ENCODE results near the gene C1QTNF9. TPM values are rescaled to one million over a fixed set of nuclear protein-coding genes. Genes with fewer than 3 reads are reported as not detected.

C1QTNF9 gene
- total RNA-seq, 1 experiment from 2014 or later = not detected

DNA sequence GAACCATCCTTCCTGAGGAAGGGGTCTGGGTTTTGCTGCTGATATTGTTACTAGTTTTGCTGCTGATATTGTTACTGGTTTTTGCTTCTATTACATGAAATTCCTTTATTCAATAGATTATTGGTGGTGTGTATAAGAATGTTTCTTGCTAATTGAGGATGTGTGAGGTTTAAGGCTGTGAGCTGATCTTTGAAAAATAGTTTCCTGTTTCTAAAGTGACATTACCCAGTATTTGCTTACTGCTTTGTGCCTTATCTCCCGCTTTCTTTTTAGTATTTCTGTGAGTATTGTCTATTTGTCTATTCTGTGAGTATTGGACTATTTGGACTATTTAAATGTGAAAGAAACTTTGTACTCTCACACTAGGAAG lies 38.2 kb upstream of the C1QTNF9 start:
- no peak for DNase-seq
- H3K9me2 ChIP-seq (replicated peaks; ENCODE audit: insufficient read depth, low read length) = no peaks in the 10 kb centered on the region
- no peaks in the 10 kb centered on the region for H3K79me2 ChIP-seq (ENCODE audit: low read length)
- no peaks in the 10 kb centered on the region for H3K36me3 ChIP-seq (ENCODE audit: insufficient read depth, low read length)
- no peak overlapping the region for H3K9ac ChIP-seq (ENCODE audit: low read length)
- no peak overlapping the region for H3K4me3 ChIP-seq (ENCODE audit: low read length)
- H3K4me1 ChIP-seq (ENCODE audit: low read length) = no peaks in the 10 kb centered on the region
- H3K9me3 ChIP-seq (ENCODE audit: low read length) = no peaks in the 10 kb centered on the region
- no peaks in the 10 kb centered on the region for H3K27me3 ChIP-seq (ENCODE audit: low read length)
- no peak overlapping the region for H3K27ac ChIP-seq (ENCODE audit: low read length)
- no peaks in the 10 kb centered on the region for H4K20me1 ChIP-seq (ENCODE audit: insufficient read depth, low read depth, low read length)
- no peak overlapping the region for H2AFZ ChIP-seq (ENCODE audit: low read length)
- H3K4me2 ChIP-seq (ENCODE audit: low read depth, low read length, poor library complexity, severe bottlenecking) = no peak overlapping the region

DNA sequence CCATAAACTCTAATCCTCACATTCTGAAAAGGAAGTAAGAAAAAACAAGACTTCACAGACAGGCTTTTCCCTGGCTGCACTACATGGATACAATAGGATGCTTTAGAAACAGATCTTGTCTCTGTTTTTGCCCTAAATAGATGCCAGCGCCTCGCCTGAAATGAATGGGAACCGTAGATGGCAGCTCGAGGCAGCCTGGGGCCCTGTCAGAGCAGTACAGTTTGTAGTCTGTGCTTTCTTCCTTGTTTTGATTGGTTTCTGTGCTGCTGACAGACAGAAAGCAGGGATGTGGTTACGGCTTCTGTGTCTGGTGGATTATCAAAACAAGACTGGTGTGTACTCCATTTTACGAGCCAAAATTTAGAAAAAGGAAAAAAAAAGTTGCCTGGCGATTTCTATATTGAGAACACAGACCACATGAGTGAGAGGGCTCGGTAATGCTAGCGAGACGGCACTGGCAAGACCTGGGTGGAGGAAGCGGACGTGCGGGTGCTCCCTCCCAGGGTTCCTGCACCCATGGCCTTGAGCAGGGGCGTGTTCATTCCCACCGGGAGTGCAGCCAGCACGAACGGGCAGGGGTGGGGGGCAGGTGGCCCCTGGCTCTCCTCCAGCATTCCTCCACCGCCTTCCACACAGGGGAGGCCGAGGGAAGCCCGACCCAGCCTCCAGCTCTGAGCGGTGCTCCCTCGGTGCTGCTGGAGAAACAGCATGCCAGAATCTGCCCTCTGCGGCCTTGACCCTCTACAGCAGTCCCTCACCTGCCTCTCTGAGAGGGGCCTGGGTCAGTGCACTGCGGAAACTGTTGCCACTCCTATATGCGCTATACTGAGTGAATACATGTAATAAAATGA lies 37.6 kb upstream of the C1QTNF9 start:
- no peak overlapping the region for H3K27ac ChIP-seq (ENCODE audit: low read length)
- H3K79me2 ChIP-seq (ENCODE audit: low read length) = no peaks in the 10 kb centered on the region
- H3K9me2 ChIP-seq (replicated peaks; ENCODE audit: insufficient read depth, low read length) = no peaks in the 10 kb centered on the region
- H3K9me3 ChIP-seq (ENCODE audit: low read length) = no peaks in the 10 kb centered on the region
- no peak for DNase-seq
- H3K4me2 ChIP-seq (ENCODE audit: low read depth, low read length, poor library complexity, severe bottlenecking) = no peak overlapping the region
- H3K4me3 ChIP-seq (ENCODE audit: low read length) = no peak overlapping the region
- no peaks in the 10 kb centered on the region for H3K4me1 ChIP-seq (ENCODE audit: low read length)
- no peaks in the 10 kb centered on the region for H3K36me3 ChIP-seq (ENCODE audit: insufficient read depth, low read length)
- H2AFZ ChIP-seq (ENCODE audit: low read length) = no peak overlapping the region
- H3K9ac ChIP-seq (ENCODE audit: low read length) = no peak overlapping the region
- H3K27me3 ChIP-seq (ENCODE audit: low read length) = no peaks in the 10 kb centered on the region
- no peaks in the 10 kb centered on the region for H4K20me1 ChIP-seq (ENCODE audit: insufficient read depth, low read depth, low read length)

DNA sequence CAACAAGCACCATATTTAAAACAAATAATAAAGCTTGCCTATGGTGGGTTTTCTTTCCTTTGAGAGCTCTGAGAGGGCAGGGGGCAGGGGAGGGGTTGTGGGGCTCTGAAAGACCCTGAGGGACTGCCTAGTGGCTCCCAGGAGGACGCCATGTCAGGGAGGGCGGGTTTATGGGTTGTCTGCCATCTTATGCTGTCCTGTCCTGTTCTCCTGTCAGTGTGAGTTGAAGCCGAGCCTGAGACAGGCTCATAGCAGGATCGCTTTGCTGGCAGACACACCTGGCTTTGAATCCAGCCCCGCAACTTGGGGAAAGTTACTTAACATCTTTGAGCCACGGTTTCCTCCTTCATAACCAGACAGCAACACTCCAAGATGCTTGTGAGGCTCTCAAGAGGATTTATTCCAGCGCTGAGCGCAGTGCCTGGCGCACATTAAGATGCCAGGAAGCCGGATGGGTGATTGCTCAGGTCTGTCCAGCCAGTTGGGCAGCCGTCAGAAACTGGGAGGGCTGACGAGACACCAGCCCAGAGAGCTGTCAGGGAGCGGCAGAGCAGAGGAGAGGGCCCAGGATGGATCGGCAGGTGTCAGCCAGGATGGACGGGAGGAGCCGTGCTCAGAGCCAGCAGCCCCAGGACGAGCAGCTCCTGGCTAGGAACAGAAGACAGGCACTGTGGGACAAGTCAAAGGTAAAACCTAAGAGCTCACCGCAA lies 36.8 kb upstream of the C1QTNF9 start:
- H3K4me3 ChIP-seq (ENCODE audit: low read length) = no peak overlapping the region

DNA sequence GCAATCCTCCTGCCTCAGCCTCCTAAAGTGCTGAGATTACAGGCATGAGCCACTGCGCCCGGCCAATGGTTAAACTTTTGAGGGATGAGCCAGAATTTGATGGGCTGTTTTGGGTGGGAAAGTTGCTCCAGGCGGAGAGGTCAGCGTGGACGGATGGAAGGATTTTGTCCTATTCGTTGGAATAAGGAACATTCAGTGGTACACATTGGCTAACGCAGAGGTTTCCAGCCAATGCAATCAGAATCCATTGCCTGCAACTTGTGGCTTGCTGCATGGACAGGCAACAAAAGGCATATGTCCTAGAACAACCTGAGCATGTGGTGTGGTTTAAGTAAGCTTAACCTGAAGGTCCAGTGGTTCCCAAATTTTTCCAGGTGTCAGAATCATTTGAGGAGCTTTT lies 35.5 kb upstream of the C1QTNF9 start:
- no peak for DNase-seq
- no peak overlapping the region for H3K9ac ChIP-seq (ENCODE audit: low read length)

More for the DNA sequence above, 36.8 kb upstream of the C1QTNF9 start:
- Histone ChIP-seq H3K4me2 (ENCODE audit: low read depth, low read length, poor library complexity, severe bottlenecking) (no peak overlapping the region), H3K27ac (ENCODE audit: low read length) (no peak overlapping the region), H3K27me3 (ENCODE audit: low read length) (no peaks in the 10 kb centered on the region), H4K20me1 (ENCODE audit: insufficient read depth, low read depth, low read length) (no peaks in the 10 kb centered on the region), H3K36me3 (ENCODE audit: insufficient read depth, low read length) (no peaks in the 10 kb centered on the region), H3K4me1 (ENCODE audit: low read length) (no peaks in the 10 kb centered on the region), H3K79me2 (ENCODE audit: low read length) (no peaks in the 10 kb centered on the region), H3K9me2 (replicated peaks; ENCODE audit: insufficient read depth, low read length) (no peaks in the 10 kb centered on the region), H3K9ac (ENCODE audit: low read length) (no peak overlapping the region), H2AFZ (ENCODE audit: low read length) (no peak overlapping the region), H3K9me3 (ENCODE audit: low read length) (no peaks in the 10 kb centered on the region)
- DNase-seq = no peak

DNA sequence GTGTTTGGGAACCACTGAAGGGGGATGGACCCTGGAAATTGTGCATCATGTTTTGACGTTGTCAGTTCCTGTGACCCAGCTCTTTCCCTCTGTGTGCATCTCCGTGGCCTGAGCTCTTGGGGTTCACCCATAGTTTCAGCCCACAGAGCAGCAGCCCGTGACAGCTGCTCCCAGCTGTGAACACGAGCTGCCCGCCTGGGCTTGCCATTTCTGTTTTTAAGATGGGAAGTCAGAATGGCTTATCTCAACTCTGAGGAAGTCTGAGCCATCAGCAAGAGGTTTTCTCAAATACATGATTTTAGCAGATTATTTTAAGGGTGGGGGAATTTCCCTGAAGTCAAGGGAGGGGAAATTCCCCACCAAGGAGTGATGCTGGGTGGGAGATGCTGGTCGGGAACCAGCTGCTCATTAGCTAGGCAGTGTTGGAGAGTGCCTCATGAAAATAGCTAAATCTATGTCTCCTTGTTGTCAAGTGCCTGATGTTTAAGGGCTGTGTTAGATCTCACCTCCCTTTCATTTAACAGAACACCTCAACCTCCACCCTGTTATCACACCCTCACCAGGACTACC lies 34.8 kb upstream of the C1QTNF9 start:
- Histone ChIP-seq H3K9me2 (replicated peaks; ENCODE audit: insufficient read depth, low read length) (no peaks in the 10 kb centered on the region), H3K9ac (ENCODE audit: low read length) (no peak overlapping the region), H3K79me2 (ENCODE audit: low read length) (no peaks in the 10 kb centered on the region), H3K36me3 (ENCODE audit: insufficient read depth, low read length) (no peaks in the 10 kb centered on the region), H3K4me2 (ENCODE audit: low read depth, low read length, poor library complexity, severe bottlenecking) (no peak overlapping the region), H3K27me3 (ENCODE audit: low read length) (no peaks in the 10 kb centered on the region), H3K27ac (ENCODE audit: low read length) (no peak overlapping the region), H2AFZ (ENCODE audit: low read length) (no peak overlapping the region), H3K9me3 (ENCODE audit: low read length) (no peaks in the 10 kb centered on the region), H4K20me1 (ENCODE audit: insufficient read depth, low read depth, low read length) (no peaks in the 10 kb centered on the region), H3K4me3 (ENCODE audit: low read length) (no peak overlapping the region), H3K4me1 (ENCODE audit: low read length) (no peaks in the 10 kb centered on the region)
- DNase-seq = no peak

More for the DNA sequence above, 35.5 kb upstream of the C1QTNF9 start:
- Histone ChIP-seq H3K4me3 (ENCODE audit: low read length) (no peak overlapping the region), H3K36me3 (ENCODE audit: insufficient read depth, low read length) (no peaks in the 10 kb centered on the region), H3K27ac (ENCODE audit: low read length) (no peak overlapping the region), H2AFZ (ENCODE audit: low read length) (no peak overlapping the region), H3K4me1 (ENCODE audit: low read length) (no peaks in the 10 kb centered on the region), H4K20me1 (ENCODE audit: insufficient read depth, low read depth, low read length) (no peaks in the 10 kb centered on the region), H3K9me2 (replicated peaks; ENCODE audit: insufficient read depth, low read length) (no peaks in the 10 kb centered on the region), H3K9me3 (ENCODE audit: low read length) (no peaks in the 10 kb centered on the region), H3K4me2 (ENCODE audit: low read depth, low read length, poor library complexity, severe bottlenecking) (no peak overlapping the region), H3K27me3 (ENCODE audit: low read length) (no peaks in the 10 kb centered on the region), H3K79me2 (ENCODE audit: low read length) (no peaks in the 10 kb centered on the region)

DNA sequence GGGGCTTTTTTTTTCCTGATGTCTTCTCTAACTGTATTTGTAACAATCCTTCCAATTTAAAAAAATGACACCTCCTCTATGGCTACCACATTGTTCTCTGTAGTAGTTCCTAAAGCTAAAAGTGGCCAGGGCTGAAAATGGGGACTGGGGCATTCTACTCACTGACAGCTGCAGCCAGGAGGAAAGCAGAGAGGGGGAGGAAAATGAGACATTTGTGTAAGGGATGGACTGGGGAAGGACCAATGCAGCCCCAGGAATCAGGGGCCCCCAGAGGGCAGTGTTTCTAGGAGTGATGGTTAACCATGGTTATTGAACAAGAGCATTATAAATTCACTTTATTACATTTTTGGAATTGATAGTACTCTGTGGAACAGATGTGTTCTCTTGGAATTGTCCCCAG lies 34.3 kb upstream of the C1QTNF9 start:
- Histone ChIP-seq H3K79me2 (ENCODE audit: low read length) (no peaks in the 10 kb centered on the region), H3K9ac (ENCODE audit: low read length) (no peak overlapping the region)

DNA sequence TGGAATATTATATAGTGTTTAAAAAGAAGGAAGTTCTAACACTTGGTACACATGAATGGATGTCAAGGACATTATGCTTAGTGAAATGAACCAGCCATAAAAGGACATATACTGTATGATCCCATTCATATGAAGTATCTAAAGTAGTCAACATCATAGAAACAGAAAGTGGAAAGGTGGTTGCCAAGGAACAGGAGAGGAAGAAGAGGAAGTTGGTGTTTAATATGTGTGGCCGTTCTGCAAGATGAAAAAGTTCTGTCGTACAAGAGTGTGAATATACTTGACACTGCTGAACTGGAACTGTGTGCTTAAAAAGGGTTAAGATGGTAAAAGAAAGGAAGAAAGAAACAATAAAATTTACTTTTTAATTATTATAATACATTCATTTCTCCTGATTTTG lies 33.1 kb upstream of the C1QTNF9 start:
- Histone ChIP-seq H3K27ac (ENCODE audit: low read length) (no peak overlapping the region), H3K9ac (ENCODE audit: low read length) (no peak overlapping the region), H3K4me3 (ENCODE audit: low read length) (no peak overlapping the region), H3K9me2 (replicated peaks; ENCODE audit: insufficient read depth, low read length) (no peaks in the 10 kb centered on the region), H3K79me2 (ENCODE audit: low read length) (no peaks in the 10 kb centered on the region), H3K27me3 (ENCODE audit: low read length) (no peaks in the 10 kb centered on the region), H3K4me2 (ENCODE audit: low read depth, low read length, poor library complexity, severe bottlenecking) (no peak overlapping the region), H3K9me3 (ENCODE audit: low read length) (no peaks in the 10 kb centered on the region), H4K20me1 (ENCODE audit: insufficient read depth, low read depth, low read length) (no peaks in the 10 kb centered on the region), H3K36me3 (ENCODE audit: insufficient read depth, low read length) (no peaks in the 10 kb centered on the region), H2AFZ (ENCODE audit: low read length) (no peak overlapping the region), H3K4me1 (ENCODE audit: low read length) (no peaks in the 10 kb centered on the region)
- DNase-seq = no peak

More for the DNA sequence above, 34.3 kb upstream of the C1QTNF9 start:
- Histone ChIP-seq H3K9me3 (ENCODE audit: low read length) (no peaks in the 10 kb centered on the region), H3K4me3 (ENCODE audit: low read length) (no peak overlapping the region), H3K9me2 (replicated peaks; ENCODE audit: insufficient read depth, low read length) (no peaks in the 10 kb centered on the region), H4K20me1 (ENCODE audit: insufficient read depth, low read depth, low read length) (no peaks in the 10 kb centered on the region), H3K36me3 (ENCODE audit: insufficient read depth, low read length) (no peaks in the 10 kb centered on the region), H3K27me3 (ENCODE audit: low read length) (no peaks in the 10 kb centered on the region), H3K27ac (ENCODE audit: low read length) (no peak overlapping the region), H3K4me2 (ENCODE audit: low read depth, low read length, poor library complexity, severe bottlenecking) (no peak overlapping the region), H3K4me1 (ENCODE audit: low read length) (no peaks in the 10 kb centered on the region), H2AFZ (ENCODE audit: low read length) (no peak overlapping the region)
- no peak for DNase-seq

DNA sequence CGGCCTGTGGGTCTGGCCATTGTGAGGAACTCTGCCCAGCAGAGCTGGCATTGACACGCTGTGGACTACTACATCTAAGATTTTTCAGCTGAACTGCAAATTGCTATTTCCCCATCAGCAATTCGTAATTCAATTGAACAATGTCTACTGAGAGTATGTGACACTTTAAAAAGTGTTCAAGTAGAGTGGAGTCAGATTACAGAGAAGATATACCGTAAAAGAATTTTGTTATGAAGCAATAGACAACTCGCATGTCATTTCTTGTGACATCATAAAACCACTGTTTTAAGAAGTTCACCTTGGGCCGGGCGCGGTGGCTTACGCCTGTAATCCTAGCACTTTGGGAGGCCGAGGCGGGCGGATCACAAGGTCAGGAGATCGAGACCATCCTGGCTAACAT lies 32.5 kb upstream of the C1QTNF9 start:
- H3K9me2 ChIP-seq (replicated peaks; ENCODE audit: insufficient read depth, low read length) = no peaks in the 10 kb centered on the region
- no peak overlapping the region for H3K9ac ChIP-seq (ENCODE audit: low read length)
- H3K27me3 ChIP-seq (ENCODE audit: low read length) = no peaks in the 10 kb centered on the region
- DNase-seq = no peak
- H3K4me3 ChIP-seq (ENCODE audit: low read length) = no peak overlapping the region
- H3K79me2 ChIP-seq (ENCODE audit: low read length) = no peaks in the 10 kb centered on the region
- no peaks in the 10 kb centered on the region for H3K36me3 ChIP-seq (ENCODE audit: insufficient read depth, low read length)
- no peaks in the 10 kb centered on the region for H3K9me3 ChIP-seq (ENCODE audit: low read length)
- H3K4me2 ChIP-seq (ENCODE audit: low read depth, low read length, poor library complexity, severe bottlenecking) = no peak overlapping the region
- no peak overlapping the region for H2AFZ ChIP-seq (ENCODE audit: low read length)
- no peaks in the 10 kb centered on the region for H4K20me1 ChIP-seq (ENCODE audit: insufficient read depth, low read depth, low read length)
- H3K4me1 ChIP-seq (ENCODE audit: low read length) = no peaks in the 10 kb centered on the region
- H3K27ac ChIP-seq (ENCODE audit: low read length) = no peak overlapping the region

Measured in Karpas-422 (cell line).